GM12878 (cell line): ENCODE data around the gene MTAP. TPM values are rescaled to one million over a fixed set of nuclear protein-coding genes. Genes with fewer than 3 reads are reported as not detected.

Source experiments
- ATAC-seq: fragments of 200-7000 bp; cut with Tn5 transposase; 3 replicates; pipeline ENCODE4 v1.9.1; 2020; ENCODE audit warnings: mild to moderate bottlenecking, moderate library complexity
- BruUV-seq: library from RNA; stranded (reverse); fragments of 400-500 nt; replicated peaks from 2 replicates; lab custom pipeline; 2021; lab: Mats Ljungman, UMichigan
- CTCF ChIA-PET: fragments of 300-600 bp; sonication (Branson Sonifier 250); formaldehyde crosslinking; extraction: SDS; loops from one replicate; lab custom pipeline; 2021; ENCODE audit warnings: inconsistent platforms; lab: Yijun Ruan, JAX
- POLR2A ChIA-PET: fragments of 350-600 bp; formaldehyde crosslinking; extraction: SDS; loops from one replicate; lab custom pipeline; 2021; ENCODE audit warnings: inconsistent platforms; lab: Charles Lee
- RAD21 ChIA-PET: fragments of 300-600 bp; sonication (Branson Sonifier 250); formaldehyde crosslinking; loops from one replicate; lab custom pipeline; 2023; ENCODE audit warnings: antibody characterized with exemption; ENCODE audit not compliant: unreplicated experiment; lab: Charles Lee
- SMC1A ChIA-PET: fragments of 300-600 bp; sonication (Branson Sonifier 250); formaldehyde crosslinking; loops from one replicate; lab custom pipeline; 2023; ENCODE audit not compliant: unreplicated experiment, uncharacterized antibody; lab: Charles Lee
- DNase-seq: peaks from one replicate; pipeline ENCODE4 v3.0.0-alpha.2; 2011; ENCODE audit warnings: low read depth, low spot score
- FAIRE-seq: peaks from 3 replicates; lab custom pipeline; 2011; peaks lifted over from hg19 to GRCh38; lab: Jason Lieb, UNC
- H2AFZ ChIP-seq: 2 replicates; pipeline ENCODE4 v1.6.0; 2011; ENCODE audit warnings: low read depth, low read length, control low read depth; ENCODE audit not compliant: control insufficient read depth
- H3K27ac ChIP-seq: 2 replicates; pipeline ENCODE4 v1.5.1; 2011; ENCODE audit warnings: control low read depth; ENCODE audit not compliant: control insufficient read depth, insufficient read depth
- H3K27me3 ChIP-seq, 2 experiments: replicated peaks in 1 of 2; 2 replicates each; pipeline versions ENCODE4 v1.6.0 to v1.6.1; 2011; ENCODE audit warnings: low read length in 1 of 2; ENCODE audit not compliant: control insufficient read depth in 2 of 2, insufficient read depth in 2 of 2
- H3K36me3 ChIP-seq, 2 experiments: 2 replicates each; pipeline ENCODE4 v1.5.1; 2011; ENCODE audit warnings: low read length in 1 of 2; ENCODE audit not compliant: control insufficient read depth in 2 of 2, insufficient read depth in 2 of 2
- H3K4me1 ChIP-seq: 2 replicates; pipeline ENCODE4 v1.6.1; 2011; ENCODE audit warnings: mild to moderate bottlenecking, low read length, moderate library complexity, mixed read lengths; ENCODE audit not compliant: control insufficient read depth, insufficient read depth
- H3K4me2 ChIP-seq: 2 replicates; pipeline ENCODE4 v1.6.0; 2011; ENCODE audit warnings: control low read depth; ENCODE audit not compliant: control insufficient read depth, insufficient read depth
- H3K4me3 ChIP-seq: fragments of 200-600 bp; sonication (generic); 2 replicates; pipeline ENCODE4 v1.5.1; 2016
- H3K79me2 ChIP-seq: 2 replicates; pipeline ENCODE4 v1.6.0; 2011; ENCODE audit warnings: low read length; ENCODE audit not compliant: control insufficient read depth, insufficient read depth
- H3K9ac ChIP-seq: 2 replicates; pipeline ENCODE4 v1.8.0; 2011; ENCODE audit warnings: low read length, control low read depth, mixed read lengths; ENCODE audit not compliant: control insufficient read depth, insufficient read depth
- H3K9me3 ChIP-seq: replicated peaks from 3 replicates; pipeline ENCODE4 v1.5.1; 2011; ENCODE audit warnings: mild to moderate bottlenecking, low read length; ENCODE audit not compliant: control insufficient read depth, insufficient read depth
- H4K20me1 ChIP-seq: 2 replicates; pipeline ENCODE4 v1.6.0; 2011; ENCODE audit not compliant: control insufficient read depth, insufficient read depth
- BCL11A ChIP-seq: IDR thresholded peaks from 2 replicates; pipeline ENCODE4 v1.6.1; 2011; ENCODE audit warnings: low read depth, low read length
- CEBPB ChIP-seq, 2 experiments: fragments of 150-350 bp in 1 of 2; IDR thresholded peaks; 2 replicates each; pipeline ENCODE4 v1.6.1; 2012 to 2014; ENCODE audit warnings: low read depth in 2 of 2, low read length in 2 of 2, borderline replicate concordance in 1 of 2, inconsistent platforms in 1 of 2
- CREB1 ChIP-seq: IDR thresholded peaks from 2 replicates; pipeline ENCODE4 v1.6.1; 2012; ENCODE audit warnings: low read depth, mild to moderate bottlenecking, inconsistent platforms
- CUX1 ChIP-seq: IDR thresholded peaks from 2 replicates; pipeline ENCODE4 v1.6.1; 2012; ENCODE audit warnings: improper control_type of control experiment, low read depth, low read length; ENCODE audit not compliant: insufficient replicate concordance
- HDAC2 ChIP-seq: fragments of 200-600 bp; sonication (generic); IDR thresholded peaks from 2 replicates; pipeline ENCODE4 v1.6.1; 2017
- HDAC6 ChIP-seq: fragments of 200-600 bp; sonication (generic); IDR thresholded peaks from one replicate; pipeline ENCODE4 v1.8.0; 2017; ENCODE audit warnings: antibody characterized with exemption; ENCODE audit not compliant: unreplicated experiment
- KDM1A ChIP-seq: fragments of 200-600 bp; sonication (generic); IDR thresholded peaks from 2 replicates; pipeline ENCODE4 v1.6.1; 2016; ENCODE audit warnings: borderline replicate concordance
- MEF2A ChIP-seq: IDR thresholded peaks from 2 replicates; pipeline ENCODE4 v1.6.1; 2011; ENCODE audit warnings: low read depth, mild to moderate bottlenecking, low read length, moderate library complexity; ENCODE audit not compliant: insufficient read depth
- NBN ChIP-seq: fragments of 450-650 bp; IDR thresholded peaks from 2 replicates; pipeline ENCODE4 v1.6.1; 2016
- NKRF ChIP-seq: fragments of 450-650 bp; conservative IDR thresholded peaks from 2 replicates; pipeline ENCODE4 v1.6.1; 2017; ENCODE audit warnings: mild to moderate bottlenecking, moderate library complexity
- POLR2AphosphoS5 ChIP-seq: IDR thresholded peaks from 2 replicates; pipeline ENCODE4 v1.6.1; 2011; ENCODE audit warnings: mild to moderate bottlenecking, low read length, inconsistent platforms
- RAD21 ChIP-seq: IDR thresholded peaks from 2 replicates; pipeline ENCODE4 v1.6.1; 2011; ENCODE audit warnings: mild to moderate bottlenecking, low read depth, low read length, moderate library complexity; ENCODE audit not compliant: insufficient read depth
- RELA ChIP-seq: fragments of 450-650 bp; IDR thresholded peaks from 2 replicates; pipeline ENCODE4 v1.8.0; 2014; ENCODE audit warnings: borderline replicate concordance; ENCODE audit not compliant: partially characterized antibody
- SREBF2 ChIP-seq: IDR thresholded peaks from 2 replicates; pipeline ENCODE4 v1.6.1; 2012; ENCODE audit warnings: mild to moderate bottlenecking, low read length
- STAT3 ChIP-seq: IDR thresholded peaks from 2 replicates; pipeline ENCODE4 v1.6.1; 2011; ENCODE audit warnings: low read depth, low read length, improper control_type of control experiment
- TAF1 ChIP-seq: IDR thresholded peaks from 2 replicates; pipeline ENCODE4 v1.6.1; 2011; ENCODE audit warnings: mild to moderate bottlenecking, low read depth, low read length, borderline replicate concordance
- ZNF207 ChIP-seq: fragments of 450-650 bp; IDR thresholded peaks from 2 replicates; pipeline ENCODE4 v1.6.1; 2014; ENCODE audit warnings: antibody characterized with exemption, mild to moderate bottlenecking, borderline replicate concordance
- WGBS: methylation state at CpG from one replicate; pipeline ENCODE4 v1.1.6; 2016; ENCODE audit warnings: low lambda C conversion rate; ENCODE audit not compliant: insufficient replicate concordance, insufficient coverage; ENCODE audit errors: missing lambda C conversion rate; 5-methylcytosine and 5-hydroxymethylcytosine counted together
- in situ Hi-C: fragments of 300-500 bp; cut with MboI; formaldehyde crosslinking; loops from 9 replicates; pipeline ENCODE4 v1.14.3; 2018; ENCODE audit warnings: mixed read lengths
- intact Hi-C: fragments of 100-400 bp; cut with micrococcal nuclease; formaldehyde crosslinking; loops from one replicate; pipeline ENCODE4 v1.14.2; 2022; ENCODE audit not compliant: unreplicated experiment
- polyA plus RNA-seq, 11 experiments: library from polyadenylated mRNA; depleted of rRNA in 4 of 11; unstranded in 6 of 11; stranded (reverse) in 5 of 11; fragments of >200 nt; fragmentation: Nextera tagmentation in 4 of 11; fragmentation: Illumina TruSeq in 1 of 11; extraction: Ambion mirVana in 4 of 11; extraction: Trizol in 1 of 11; gene quantifications; 1 replicate in 1 of 11; 2 replicates in 10 of 11; pipeline versions ENCODE4 v1.2.1 to v1.2.3, GENCODE V29; 2011 to 2016; ENCODE audit warnings: inconsistent platforms in 2 of 11, missing spikeins in 2 of 11, low read depth in 1 of 11
- total RNA-seq, 4 experiments: library from RNA; depleted of rRNA in 3 of 4; stranded (reverse); fragments of >200 nt in 3 of 4; fragmentation: Illumina TruSeq in 1 of 4; extraction: Trizol in 1 of 4; gene quantifications; 2 replicates each; pipeline versions ENCODE4 v1.2.1 to v1.2.3, GENCODE V29; 2013 to 2021

Gene MTAP
- total and polyA plus RNA-seq, 10 of the 15 experiments (the other 5 are each of a cell fraction or from before 2014, with no cell fraction given): 16.4 to 29.9 (median 22.6) TPM

- no peak for TF ChIP-seq CUX1
- TF ChIP-seq POLR2AphosphoS5: no peak
- no peak for TF ChIP-seq CREB1
- 0 out of 2 replicates have a peak, but pooled peaks have one; percentile 39 for TF ChIP-seq BCL11A
- TF ChIP-seq CEBPB (IDR thresholded peaks at IDR 0.05; ENCODE audit: borderline replicate concordance in 1 of 2, low read depth in 2 of 2, low read length in 2 of 2): no peak
These were observed 13.2 kb downstream of the MTAP start (continued) for GRCh38 chr9:21815643-21816042.

GRCh38 chr9:21817176-21817575 lies 14.7 kb downstream of the MTAP start:
- ChIA-PET RAD21 (interaction anchor here (0.6 to 3.7 kb wide), 2 partner anchors 170 to 191 kb away, joined by 3 to 18 read pairs; partner anchors contain the start of gene CDKN2B), POLR2A (no interaction called here), SMC1A (interaction anchor here (0.9 to 3.7 kb wide), 7 partner anchors 9 to 427 kb away, joined by 3 to 31 read pairs (median 4); partner anchors contain the start of gene CDKN2B), CTCF (interaction anchor here (1.0 to 4.1 kb wide), 6 partner anchors 192 to 427 kb away, joined by 3 to 31 read pairs (median 6); partner anchors contain the start of gene CDKN2B)
- Histone ChIP-seq H4K20me1 (peaks cover 7% of the 10 kb centered on the region; the same call in 1 of the 2 replicates), H3K79me2 (peaks cover 3% of the 10 kb centered on the region), H3K27me3 (no peaks in the 10 kb centered on the region), H3K4me2 (no peak overlapping the region), H3K4me1 (peaks cover 6% of the 10 kb centered on the region), H3K9me3 (peaks cover 1% of the 10 kb centered on the region; the same call in 2 of the 3 replicates), H3K27ac (no peak overlapping the region), H2AFZ (no peak overlapping the region), H3K4me3 (no peak overlapping the region), H3K36me3 (peaks cover 6 to 18% of the 10 kb centered on the region in 2 experiments), H3K9ac (no peak overlapping the region)
- 93% methylated on average over 3 of the region's 3 CpGs for WGBS
- ATAC-seq (no peak), DNase-seq (no peak), FAIRE-seq (no peak)
- no TSS peak for BruUV-seq
- in situ Hi-C loops (loop anchor here (5.0 to 10.0 kb wide), 3 partner anchors 190 to 420 kb away; partner anchors contain the start of gene CDKN2B), intact Hi-C loops (no loop called here)
- TF ChIP-seq ZNF207 (no peak), NKRF (no peak), SREBF2 (no peak), HDAC2 (no peak), NBN (no peak), KDM1A (no peak), RAD21 (no peak), MEF2A (no peak), TAF1 (no peak), RELA (no peak), HDAC6 (no peak), STAT3 (no peak)
